Measurements from ENCODE around the gene UBAC2.

Gene UBAC2

GRCh38 chr13:99294198-99294597 is 93.5 kb downstream of the UBAC2 start:
- Histone ChIP-seq H3K27ac (no peak overlapping the region), H3K4me3 (no peak overlapping the region)
- no peak for DNase-seq (ENCODE audit: low spot score)
- no peak for TF ChIP-seq CTCF (IDR thresholded peaks at IDR 0.05)

GRCh38 chr13:99294958-99295357 is 94.3 kb downstream of the UBAC2 start:
- H3K27ac ChIP-seq = no peak overlapping the region
- no peak for TF ChIP-seq CTCF (IDR thresholded peaks at IDR 0.05)
- H3K4me3 ChIP-seq = no peak overlapping the region
- no peak for DNase-seq (ENCODE audit: low spot score)

- no peak for TF ChIP-seq CTCF (IDR thresholded peaks at IDR 0.05)
- no peak for DNase-seq (ENCODE audit: low spot score)
- H3K27ac ChIP-seq = no peak overlapping the region
- no peak overlapping the region for H3K4me3 ChIP-seq
These were observed 95.0 kb downstream of the UBAC2 start for GRCh38 chr13:99295488-99296252.

- TF ChIP-seq CTCF (IDR thresholded peaks at IDR 0.05) = no peak
- H3K27ac ChIP-seq = no peak overlapping the region
These were observed 95.7 kb downstream of the UBAC2 start for GRCh38 chr13:99296398-99296797.

GRCh38 chr13:99297331-99297730 is 96.7 kb downstream of the UBAC2 start:
- no peak for DNase-seq (ENCODE audit: low spot score)
- H3K4me3 ChIP-seq = no peak overlapping the region
- TF ChIP-seq CTCF (IDR thresholded peaks at IDR 0.05) = no peak
- no peak overlapping the region for H3K27ac ChIP-seq

More at GRCh38 chr13:99296398-99296797, 95.7 kb downstream of the UBAC2 start:
- no peak overlapping the region for H3K4me3 ChIP-seq
- no peak for DNase-seq (ENCODE audit: low spot score)

GRCh38 chr13:99298056-99298455 is 97.4 kb downstream of the UBAC2 start:
- H3K27ac ChIP-seq = no peak overlapping the region
- no peak for DNase-seq (ENCODE audit: low spot score)
- no peak overlapping the region for H3K4me3 ChIP-seq
- no peak for TF ChIP-seq CTCF (IDR thresholded peaks at IDR 0.05)

GRCh38 chr13:99299256-99299919 is 98.7 kb downstream of the UBAC2 start:
- DNase-seq (ENCODE audit: low spot score) = no peak
- Histone ChIP-seq H3K4me3 (no peak overlapping the region), H3K27ac (no peak overlapping the region)
- TF ChIP-seq CTCF (IDR thresholded peaks at IDR 0.05) = no peak

All from coronary artery (tissue), 2 donors.